Smooth muscle cell (in vitro differentiated cells): ENCODE data around the gene THBS1. TPM values are rescaled to one million over a fixed set of nuclear protein-coding genes. Genes with fewer than 3 reads are reported as not detected.

Source experiments
- DNase-seq: peaks from one replicate; lab custom pipeline; 2025; ENCODE audit not compliant: unreplicated experiment; lab: John Stamatoyannopoulos, UW
- H2AFZ ChIP-seq: fragments of 200-600 bp; sonication (generic); 2 replicates; pipeline ENCODE4 v1.6.0; 2016; ENCODE audit warnings: antibody characterized with exemption, low read depth, mild to moderate bottlenecking
- H3F3A ChIP-seq: fragments of 200-600 bp; sonication (generic); 2 replicates; pipeline ENCODE4 v1.6.0; 2017; ENCODE audit warnings: antibody characterized with exemption, low read depth
- H3K27ac ChIP-seq: fragments of 200-600 bp; sonication (generic); 2 replicates; pipeline ENCODE4 v1.5.1; 2016; ENCODE audit warnings: low read depth, mild to moderate bottlenecking
- H3K27me3 ChIP-seq: fragments of 200-600 bp; sonication (generic); 2 replicates; pipeline ENCODE4 v1.6.1; 2016; ENCODE audit warnings: low read depth, mild to moderate bottlenecking
- H3K36me3 ChIP-seq: fragments of 200-600 bp; sonication (generic); 2 replicates; pipeline ENCODE4 v1.5.1; 2016; ENCODE audit warnings: low read depth
- H3K4me1 ChIP-seq: fragments of 200-600 bp; sonication (generic); 2 replicates; pipeline ENCODE4 v1.5.1; 2016; ENCODE audit warnings: low read depth
- H3K4me2 ChIP-seq: fragments of 200-600 bp; sonication (generic); 2 replicates; pipeline ENCODE4 v1.6.0; 2016; ENCODE audit warnings: mild to moderate bottlenecking
- H3K4me3 ChIP-seq: fragments of 200-600 bp; sonication (generic); 2 replicates; pipeline ENCODE4 v1.5.1; 2016; ENCODE audit warnings: mild to moderate bottlenecking
- H3K79me2 ChIP-seq: fragments of 200-600 bp; sonication (generic); 2 replicates; pipeline ENCODE4 v1.6.0; 2016; ENCODE audit warnings: low read depth, mild to moderate bottlenecking
- H3K9ac ChIP-seq: fragments of 200-600 bp; sonication (generic); 2 replicates; pipeline ENCODE4 v1.6.0; 2016; ENCODE audit warnings: low read depth
- H3K9me3 ChIP-seq: fragments of 200-600 bp; sonication (generic); replicated peaks from 2 replicates; pipeline ENCODE4 v1.5.1; 2016; ENCODE audit warnings: low read depth
- H4K20me1 ChIP-seq: fragments of 200-600 bp; sonication (generic); 2 replicates; pipeline ENCODE4 v1.6.0; 2016; ENCODE audit warnings: low read depth
- WGBS: methylation state at CpG from one replicate; pipeline ENCODE4 v1.1.7; 2016; ENCODE audit warnings: low lambda C conversion rate; 5-methylcytosine and 5-hydroxymethylcytosine counted together
- polyA plus RNA-seq: library from polyadenylated mRNA; unstranded; fragments of >200 nt; fragmentation: Nextera tagmentation; extraction: Ambion mirVana; gene quantifications from 2 replicates; pipeline ENCODE4 v1.2.1, GENCODE V29; 2016
- total RNA-seq: library from RNA; depleted of rRNA; stranded (reverse); fragments of >200 nt; gene quantifications from 2 replicates; pipeline ENCODE4 v1.2.3, GENCODE V29; 2014
- TF ChIP-seq, protein P1 (sequence below): fragments of 200-600 bp; sonication (generic); IDR thresholded peaks from 2 replicates; pipeline ENCODE4 v1.5.1; 2017; ENCODE audit warnings: borderline replicate concordance, mild to moderate bottlenecking, antibody characterized with exemption; ENCODE audit not compliant: insufficient read depth, poor library complexity, severe bottlenecking

THBS1 gene
- total and polyA plus RNA-seq, 2 experiments from 2014 or later = 203 to 648 TPM

DNA sequence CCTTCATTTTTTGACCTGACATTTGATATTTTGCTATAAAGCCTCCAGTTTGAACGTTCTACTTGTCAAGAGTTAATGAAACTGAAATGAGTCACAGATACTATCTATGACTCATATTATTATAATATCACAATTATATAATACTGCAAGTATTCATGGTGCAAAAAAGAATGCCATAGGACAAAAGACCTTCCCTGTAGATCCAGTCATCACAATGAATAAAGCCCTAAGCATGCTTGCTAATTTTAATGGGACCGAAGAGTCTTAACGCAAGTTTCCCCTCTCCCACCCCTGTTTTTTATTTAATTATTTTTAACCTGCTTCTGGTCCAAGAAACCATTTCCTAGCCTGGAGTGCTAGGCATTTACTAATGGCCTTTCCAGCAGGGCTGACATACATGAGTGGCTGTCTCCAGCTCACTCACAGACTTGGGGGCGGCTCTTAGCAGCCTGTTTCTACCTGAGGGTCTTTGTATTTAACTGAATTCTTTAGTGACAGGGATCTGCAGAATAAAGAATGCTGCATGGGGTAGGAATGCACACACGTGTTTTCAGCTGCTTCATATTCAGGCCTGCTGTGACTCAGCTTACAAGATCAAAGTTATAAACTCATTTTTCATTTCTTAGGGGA, 61.2 kb downstream of the THBS1 start:
- DNase-seq = no peak
- Histone ChIP-seq H3K4me1 (peaks cover 8% of the 10 kb centered on the region), H3K4me3 (no peak overlapping the region), H3K9me3 (no peaks in the 10 kb centered on the region), H2AFZ (no peak overlapping the region), H3K36me3 (no peaks in the 10 kb centered on the region), H4K20me1 (no peaks in the 10 kb centered on the region), H3F3A (no peaks in the 10 kb centered on the region), H3K27me3 (no peaks in the 10 kb centered on the region), H3K79me2 (no peaks in the 10 kb centered on the region), H3K27ac (peak overlapping the region; percentile 84), H3K9ac (no peak overlapping the region), H3K4me2 (peak overlapping the region; percentile 29)
- WGBS = 58% methylated on average over 5 of the region's 5 CpGs
- TF ChIP-seq, protein P1, sequence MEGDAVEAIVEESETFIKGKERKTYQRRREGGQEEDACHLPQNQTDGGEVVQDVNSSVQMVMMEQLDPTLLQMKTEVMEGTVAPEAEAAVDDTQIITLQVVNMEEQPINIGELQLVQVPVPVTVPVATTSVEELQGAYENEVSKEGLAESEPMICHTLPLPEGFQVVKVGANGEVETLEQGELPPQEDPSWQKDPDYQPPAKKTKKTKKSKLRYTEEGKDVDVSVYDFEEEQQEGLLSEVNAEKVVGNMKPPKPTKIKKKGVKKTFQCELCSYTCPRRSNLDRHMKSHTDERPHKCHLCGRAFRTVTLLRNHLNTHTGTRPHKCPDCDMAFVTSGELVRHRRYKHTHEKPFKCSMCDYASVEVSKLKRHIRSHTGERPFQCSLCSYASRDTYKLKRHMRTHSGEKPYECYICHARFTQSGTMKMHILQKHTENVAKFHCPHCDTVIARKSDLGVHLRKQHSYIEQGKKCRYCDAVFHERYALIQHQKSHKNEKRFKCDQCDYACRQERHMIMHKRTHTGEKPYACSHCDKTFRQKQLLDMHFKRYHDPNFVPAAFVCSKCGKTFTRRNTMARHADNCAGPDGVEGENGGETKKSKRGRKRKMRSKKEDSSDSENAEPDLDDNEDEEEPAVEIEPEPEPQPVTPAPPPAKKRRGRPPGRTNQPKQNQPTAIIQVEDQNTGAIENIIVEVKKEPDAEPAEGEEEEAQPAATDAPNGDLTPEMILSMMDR = no peak

DNA sequence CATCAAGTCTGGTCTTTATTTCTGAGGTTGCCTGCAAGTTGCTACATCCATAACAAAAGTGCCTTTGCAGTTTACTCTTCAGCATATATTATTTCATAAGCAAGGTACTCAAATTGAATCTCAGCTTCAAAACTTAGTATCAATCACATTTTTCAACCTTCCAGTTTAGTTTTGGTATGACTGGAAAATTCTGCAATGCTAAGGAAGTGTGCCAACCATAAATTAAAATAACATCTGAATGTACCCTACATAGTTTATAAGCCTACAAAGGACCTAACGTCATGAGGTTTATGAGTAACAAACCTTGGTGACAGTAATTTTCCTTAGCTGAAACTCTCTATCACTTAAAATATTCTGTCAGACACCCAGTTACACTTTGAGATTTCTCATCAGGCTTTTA, 62.8 kb downstream of the THBS1 start:
- Histone ChIP-seq H3K4me1 (peaks cover 8% of the 10 kb centered on the region), H3K27me3 (no peaks in the 10 kb centered on the region), H3K9ac (no peak overlapping the region), H4K20me1 (no peaks in the 10 kb centered on the region), H3F3A (no peaks in the 10 kb centered on the region), H3K4me3 (no peak overlapping the region), H3K9me3 (no peaks in the 10 kb centered on the region), H2AFZ (no peak overlapping the region), H3K79me2 (no peaks in the 10 kb centered on the region), H3K27ac (no peak overlapping the region), H3K4me2 (no peak overlapping the region), H3K36me3 (no peaks in the 10 kb centered on the region)
- WGBS = 62% methylated on average over 1 of the region's 1 CpG
- no peak for DNase-seq
- TF ChIP-seq, protein P1 = no peak

DNA sequence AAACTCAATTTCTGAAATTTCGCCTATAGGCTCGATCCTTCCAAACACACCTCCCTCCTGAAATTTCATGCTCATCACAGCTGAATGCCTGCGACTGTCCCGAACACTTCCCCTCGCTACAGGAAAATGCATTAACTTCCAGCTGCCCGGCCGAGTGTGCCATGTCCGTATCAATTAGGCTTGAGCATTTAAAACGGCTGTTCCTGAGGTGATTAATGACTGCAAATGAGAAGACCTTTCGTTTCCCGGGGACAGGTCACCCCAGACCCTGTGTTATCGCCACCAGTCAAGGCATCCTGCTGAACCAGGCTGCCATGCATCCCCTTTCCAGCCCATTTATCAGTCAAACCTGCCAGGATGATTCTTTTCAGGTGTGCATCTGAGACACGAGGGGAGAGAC, 63.3 kb downstream of the THBS1 start:
- Histone ChIP-seq H3K79me2 (no peaks in the 10 kb centered on the region), H2AFZ (no peak overlapping the region), H4K20me1 (no peaks in the 10 kb centered on the region), H3K9me3 (no peaks in the 10 kb centered on the region), H3K36me3 (no peaks in the 10 kb centered on the region), H3K27me3 (no peaks in the 10 kb centered on the region), H3K4me2 (no peak overlapping the region), H3K27ac (no peak overlapping the region), H3K4me1 (peaks cover 8% of the 10 kb centered on the region), H3K4me3 (no peak overlapping the region), H3F3A (no peaks in the 10 kb centered on the region), H3K9ac (no peak overlapping the region)
- no peak for DNase-seq
- 90% methylated on average over 13 of the region's 13 CpGs for WGBS
- TF ChIP-seq, protein P1 = no peak
